Esophagus muscularis mucosa (tissue), 4 donors: ENCODE measurements around the gene FAM186B. TPM values are rescaled to one million over a fixed set of nuclear protein-coding genes. Genes with fewer than 3 reads are reported as not detected.

Experiments
- DNase-seq: peaks from one replicate; pipeline ENCODE4 v3.0.0-alpha.2; 2017; ENCODE audit errors: extremely low spot score
- H3K27ac ChIP-seq, 4 donors: fragments of 200-600 bp; sonication (generic); replicated peaks in 1 of 4; 1 replicate in 3 of 4; 2 replicates in 1 of 4; pipeline ENCODE4 v1.5.1; 2016 to 2019; ENCODE audit warnings: mild to moderate bottlenecking in 1 of 4
- H3K27me3 ChIP-seq, 4 donors: fragments of 200-600 bp; sonication (generic); one replicate each; pipeline versions ENCODE4 v1.5.1 to v1.6.0; 2016 to 2019
- H3K36me3 ChIP-seq, 4 donors: fragments of 200-600 bp; sonication (generic); one replicate each; pipeline ENCODE4 v1.5.1; 2016 to 2019
- H3K4me1 ChIP-seq, 4 donors: fragments of 200-600 bp; sonication (generic); one replicate each; pipeline ENCODE4 v1.5.1; 2016 to 2019
- H3K4me3 ChIP-seq, 4 donors: fragments of 200-600 bp; sonication (generic); 1 replicate in 2 of 4; 2 replicates in 2 of 4; pipeline ENCODE4 v1.5.1; 2016 to 2019; ENCODE audit warnings: mild to moderate bottlenecking in 4 of 4, moderate library complexity in 1 of 4
- H3K9me3 ChIP-seq, 4 donors: fragments of 200-600 bp; sonication (generic); 1 replicate in 3 of 4; 2 replicates in 1 of 4; pipeline ENCODE4 v1.5.1; 2016 to 2019
- EP300 ChIP-seq: sonication (generic); formaldehyde crosslinking; IDR thresholded peaks from one replicate; pipeline ENCODE4 v1.6.1; 2017; ENCODE audit warnings: antibody characterized with exemption
- POLR2A ChIP-seq: fragments of 450-650 bp; IDR thresholded peaks from one replicate; pipeline ENCODE4 v1.6.1; 2017; ENCODE audit warnings: antibody characterized with exemption, moderate library complexity, mild to moderate bottlenecking, low read depth
- POLR2AphosphoS5 ChIP-seq, 2 donors: sonication (generic); formaldehyde crosslinking; IDR thresholded peaks; one replicate each; pipeline ENCODE4 v1.6.1; 2017; ENCODE audit warnings: antibody characterized with exemption in 2 of 2
- WGBS: methylation state at CpG from one replicate; pipeline ENCODE4 v1.1.5; 2018; 5-methylcytosine and 5-hydroxymethylcytosine counted together
- intact Hi-C: fragments of 100-400 bp; cut with DNase I; formaldehyde crosslinking; loops from one replicate; pipeline ENCODE4 v1.15.1; 2023
- total RNA-seq, 4 donors: library from RNA; depleted of rRNA; stranded (reverse); fragments of >200 nt; gene quantifications; one replicate each; pipeline versions ENCODE4 v1.1.0 to v1.2.1, GENCODE V29; 2016
- TF ChIP-seq, protein P1 (sequence below), 3 experiments: fragments of 200-600 bp in 2 of 3; fragments of 450-650 bp in 1 of 3; sonication (generic) in 2 of 3; IDR thresholded peaks; one replicate each; pipeline ENCODE4 v1.5.1; 2017 to 2019; ENCODE audit warnings: antibody characterized with exemption in 3 of 3, mild to moderate bottlenecking in 2 of 3, moderate library complexity in 1 of 3

The FAM186B gene
- total RNA-seq, 4 donors from 2014 or later = under 0.01 to 0.46 (median 0.21) TPM

DNA sequence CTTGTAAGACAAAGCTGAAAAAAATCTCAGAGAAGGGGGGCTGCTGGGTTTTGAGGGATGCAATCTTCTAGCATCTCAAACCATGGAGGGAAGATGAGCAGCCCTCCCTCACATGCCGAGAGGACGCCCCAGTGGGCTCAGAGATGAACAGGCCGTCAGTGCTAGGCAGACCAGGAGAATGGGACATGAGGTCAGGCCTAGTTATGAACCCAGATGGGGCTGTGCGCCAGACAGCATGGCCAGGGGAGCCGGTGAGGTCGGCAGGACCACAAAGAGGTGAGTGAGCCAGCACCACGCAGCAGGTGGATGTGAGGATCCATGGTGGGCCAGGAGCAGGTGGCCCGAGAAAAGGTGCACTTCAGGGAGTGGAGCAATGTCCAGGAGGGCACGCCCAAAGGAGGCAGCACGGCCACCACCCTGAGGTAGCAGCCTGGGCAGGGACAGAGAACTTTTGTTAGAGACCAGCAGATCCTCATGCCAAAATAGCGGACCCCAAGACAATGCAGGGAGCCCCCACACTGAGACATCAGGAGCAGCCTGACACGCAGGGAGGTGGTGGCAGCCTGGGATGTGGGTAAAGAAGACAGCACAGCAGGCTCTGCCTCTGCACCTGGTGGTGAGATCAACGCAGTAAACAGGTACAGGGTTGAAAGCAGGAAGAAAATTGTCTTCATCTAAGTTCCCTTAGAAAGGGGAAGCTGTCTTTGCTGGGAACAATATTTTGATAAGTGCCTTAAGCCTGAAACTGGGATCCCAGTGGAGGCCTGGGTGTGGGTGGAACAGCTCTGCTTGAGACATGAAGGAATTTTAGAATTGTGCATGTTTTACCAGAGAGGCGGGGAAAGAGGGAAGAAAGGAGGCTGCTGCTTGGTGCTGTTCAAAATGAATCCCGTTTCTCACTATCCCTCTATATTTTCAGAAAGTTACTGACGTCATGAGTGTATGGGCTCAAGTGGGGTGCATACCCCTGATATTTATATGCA lies 19.7 kb downstream of the FAM186B start:
- peaks cover 0 to 22% (median 8%) of the 10 kb centered on the region in 4 donors for H3K36me3 ChIP-seq
- 77% methylated on average over 13 of the region's 16 CpGs for WGBS
- TF ChIP-seq POLR2AphosphoS5 (IDR thresholded peaks at IDR 0.05) = no peak
- TF ChIP-seq, protein P1, sequence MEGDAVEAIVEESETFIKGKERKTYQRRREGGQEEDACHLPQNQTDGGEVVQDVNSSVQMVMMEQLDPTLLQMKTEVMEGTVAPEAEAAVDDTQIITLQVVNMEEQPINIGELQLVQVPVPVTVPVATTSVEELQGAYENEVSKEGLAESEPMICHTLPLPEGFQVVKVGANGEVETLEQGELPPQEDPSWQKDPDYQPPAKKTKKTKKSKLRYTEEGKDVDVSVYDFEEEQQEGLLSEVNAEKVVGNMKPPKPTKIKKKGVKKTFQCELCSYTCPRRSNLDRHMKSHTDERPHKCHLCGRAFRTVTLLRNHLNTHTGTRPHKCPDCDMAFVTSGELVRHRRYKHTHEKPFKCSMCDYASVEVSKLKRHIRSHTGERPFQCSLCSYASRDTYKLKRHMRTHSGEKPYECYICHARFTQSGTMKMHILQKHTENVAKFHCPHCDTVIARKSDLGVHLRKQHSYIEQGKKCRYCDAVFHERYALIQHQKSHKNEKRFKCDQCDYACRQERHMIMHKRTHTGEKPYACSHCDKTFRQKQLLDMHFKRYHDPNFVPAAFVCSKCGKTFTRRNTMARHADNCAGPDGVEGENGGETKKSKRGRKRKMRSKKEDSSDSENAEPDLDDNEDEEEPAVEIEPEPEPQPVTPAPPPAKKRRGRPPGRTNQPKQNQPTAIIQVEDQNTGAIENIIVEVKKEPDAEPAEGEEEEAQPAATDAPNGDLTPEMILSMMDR (IDR thresholded peaks at IDR 0.05) = no peak
- TF ChIP-seq POLR2A = no peak
- no peak for TF ChIP-seq EP300
- intact Hi-C loops = no loop called here
- no peak overlapping the region for H3K4me3 ChIP-seq
- peaks cover 20 to 34% (median 23%) of the 10 kb centered on the region in 4 donors for H3K4me1 ChIP-seq
- DNase-seq = no peak
- H3K27ac ChIP-seq = no peak overlapping the region
- no peaks in the 10 kb centered on the region for H3K27me3 ChIP-seq
- H3K9me3 ChIP-seq = no peaks in the 10 kb centered on the region

DNA sequence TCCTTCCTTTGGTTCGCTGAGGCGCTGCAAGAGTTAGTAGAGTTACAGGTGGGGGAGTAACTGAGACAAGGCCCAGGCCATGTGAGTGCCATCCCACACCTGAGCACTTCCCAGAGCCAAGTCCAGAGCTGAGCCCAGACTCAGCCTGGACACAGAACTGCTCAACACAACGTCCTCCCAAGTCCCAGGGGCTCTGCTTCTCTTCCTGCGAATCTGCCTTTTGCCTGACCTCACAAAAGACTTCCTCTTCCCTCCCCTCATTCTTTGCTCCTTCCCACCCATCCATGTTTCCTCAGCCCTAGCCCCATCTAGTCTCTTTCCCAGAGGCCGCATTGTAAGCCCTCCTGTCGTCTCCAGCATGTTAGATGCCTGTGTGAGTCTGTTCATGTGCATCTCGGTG lies 20.8 kb downstream of the FAM186B start:
- TF ChIP-seq POLR2A = no peak
- no peak for TF ChIP-seq POLR2AphosphoS5 (IDR thresholded peaks at IDR 0.05)
- TF ChIP-seq, protein P1 (IDR thresholded peaks at IDR 0.05) = no peak
- TF ChIP-seq EP300 = no peak
- Histone ChIP-seq H3K4me1 (peaks cover 28 to 43% (median 30%) of the 10 kb centered on the region in 4 donors), H3K4me3 (no peak overlapping the region), H3K9me3 (no peaks in the 10 kb centered on the region), H3K36me3 (peaks cover 0 to 22% (median 8%) of the 10 kb centered on the region in 4 donors), H3K27me3 (no peaks in the 10 kb centered on the region), H3K27ac (no peak overlapping the region)
- no peak for DNase-seq
- intact Hi-C loops = loop anchor here (5.0 kb wide), 1 partner anchor 38 kb away; the partner anchor contains the start of gene PRPF40B
- WGBS = 88% methylated on average over 7 of the region's 7 CpGs

DNA sequence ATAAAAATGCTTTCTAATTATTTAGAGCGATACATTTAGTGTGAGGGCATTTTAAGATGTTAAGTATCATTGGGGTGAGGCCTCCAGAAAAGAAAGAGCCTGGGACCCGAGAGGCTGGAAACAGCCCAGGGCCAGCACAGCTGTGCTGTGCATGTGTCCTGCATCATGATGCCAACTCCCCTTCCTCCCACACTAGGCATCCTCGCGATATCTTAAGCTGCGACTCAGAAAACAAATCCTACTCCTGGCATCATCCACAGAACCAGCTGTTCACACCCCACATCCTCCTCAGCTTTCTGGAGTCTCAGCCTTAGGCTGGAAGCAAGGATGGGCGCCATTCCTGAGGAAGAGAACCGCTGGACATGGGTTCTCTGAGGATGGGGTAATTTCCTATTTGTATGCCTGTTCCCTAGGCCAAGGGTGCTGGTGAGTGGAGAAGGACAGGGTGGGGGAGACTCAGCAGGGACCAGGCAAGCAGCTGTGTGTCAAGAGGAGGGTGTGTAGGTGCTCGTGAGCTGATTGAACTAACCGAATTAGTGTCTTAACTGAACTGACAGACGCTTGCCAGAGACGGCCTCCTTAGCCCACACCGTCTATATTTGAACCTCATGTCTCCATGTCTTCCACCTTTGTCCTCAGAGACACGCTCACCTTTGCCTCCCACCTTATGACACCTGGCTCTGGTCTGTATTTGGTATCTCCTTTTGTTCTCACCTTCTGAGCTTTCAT lies 21.9 kb downstream of the FAM186B start:
- peaks cover 0 to 22% (median 8%) of the 10 kb centered on the region in 4 donors for H3K36me3 ChIP-seq
- H3K27me3 ChIP-seq = no peaks in the 10 kb centered on the region
- 70% methylated on average over 13 of the region's 13 CpGs for WGBS
- TF ChIP-seq EP300 = no peak
- TF ChIP-seq, protein P1 (IDR thresholded peaks at IDR 0.05) = no peak
- TF ChIP-seq POLR2A = no peak
- TF ChIP-seq POLR2AphosphoS5 (IDR thresholded peaks at IDR 0.05) = no peak
- H3K4me3 ChIP-seq = no peak overlapping the region
- intact Hi-C loops = loop anchor here (5.0 kb wide), 1 partner anchor 39 kb away; the partner anchor contains the start of gene PRPF40B
- H3K4me1 ChIP-seq = peaks cover 23 to 43% (median 30%) of the 10 kb centered on the region in 4 donors
- no peaks in the 10 kb centered on the region for H3K9me3 ChIP-seq
- no peak for DNase-seq
- H3K27ac ChIP-seq = peak overlapping the region; percentile 50 to 65 (median 64)

DNA sequence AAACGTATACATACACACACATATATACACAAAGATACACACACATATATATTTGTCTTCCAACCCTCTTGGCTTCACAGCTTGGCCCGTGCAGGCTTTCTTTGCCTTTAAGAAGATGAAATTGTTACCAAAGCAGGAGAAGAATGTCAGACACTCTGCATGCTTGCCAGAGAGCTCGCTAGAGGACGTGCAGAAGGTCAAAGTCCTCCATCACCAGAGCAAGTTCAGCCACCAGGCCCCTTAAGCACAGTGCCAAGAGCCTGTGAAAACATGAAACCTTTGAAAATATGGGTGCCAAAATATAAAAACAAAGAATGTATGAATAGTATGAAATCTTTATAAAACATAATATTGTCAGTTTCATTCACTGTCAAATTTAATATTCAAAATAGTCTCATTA lies 22.6 kb downstream of the FAM186B start:
- Histone ChIP-seq H3K4me1 (peaks cover 21 to 43% (median 30%) of the 10 kb centered on the region in 4 donors), H3K4me3 (no peak overlapping the region), H3K27me3 (no peaks in the 10 kb centered on the region), H3K9me3 (no peaks in the 10 kb centered on the region), H3K27ac (peak overlapping the region; percentile 50 to 65 (median 64)), H3K36me3 (peaks cover 0 to 18% (median 8%) of the 10 kb centered on the region in 4 donors)
- no peak for DNase-seq
- intact Hi-C loops = loop anchor here (5.0 kb wide), 1 partner anchor 39 kb away; the partner anchor contains the start of gene PRPF40B
- WGBS = 22% methylated on average over 4 of the region's 4 CpGs
- no peak for TF ChIP-seq POLR2A
- peak in 1 of 2 donors; percentile 9 for TF ChIP-seq POLR2AphosphoS5 (IDR thresholded peaks at IDR 0.05)
